DND-41 (cell line): ENCODE data around the gene PITX1.

Experiments
- EZH2 ChIP-seq: IDR thresholded peaks from 3 replicates; pipeline ENCODE4 v1.6.1; 2012; ENCODE audit warnings: borderline replicate concordance, low read depth, mild to moderate bottlenecking, moderate library complexity, low read length, inconsistent platforms; ENCODE audit not compliant: severe bottlenecking
- TF ChIP-seq, protein P1 (sequence below): IDR thresholded peaks from 2 replicates; pipeline ENCODE4 v1.5.1; 2012; ENCODE audit warnings: borderline replicate concordance, low read length, moderate library complexity, mild to moderate bottlenecking; ENCODE audit not compliant: poor library complexity, severe bottlenecking; ENCODE audit errors: extremely low read depth

DNA sequence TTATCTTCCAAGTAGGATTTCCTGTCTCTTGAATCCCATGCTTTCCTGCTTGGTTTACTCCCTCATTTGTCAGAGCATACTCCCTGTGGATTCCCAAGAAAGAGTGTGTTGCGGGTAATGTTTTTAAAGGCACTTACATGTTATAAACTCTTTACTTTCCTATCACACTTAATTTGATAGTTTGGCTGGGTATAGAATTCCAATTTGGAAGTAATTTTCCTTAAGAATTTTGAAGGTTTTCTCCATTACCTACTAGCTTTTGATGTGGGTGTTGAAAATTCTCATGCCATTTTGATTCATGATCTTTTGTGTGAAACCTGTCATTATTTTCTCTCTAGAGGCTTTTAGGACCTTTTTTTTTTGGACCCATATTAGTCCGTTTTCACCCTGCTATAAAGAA is 47.2 kb upstream of the PITX1 start:
- TF ChIP-seq, protein P1, sequence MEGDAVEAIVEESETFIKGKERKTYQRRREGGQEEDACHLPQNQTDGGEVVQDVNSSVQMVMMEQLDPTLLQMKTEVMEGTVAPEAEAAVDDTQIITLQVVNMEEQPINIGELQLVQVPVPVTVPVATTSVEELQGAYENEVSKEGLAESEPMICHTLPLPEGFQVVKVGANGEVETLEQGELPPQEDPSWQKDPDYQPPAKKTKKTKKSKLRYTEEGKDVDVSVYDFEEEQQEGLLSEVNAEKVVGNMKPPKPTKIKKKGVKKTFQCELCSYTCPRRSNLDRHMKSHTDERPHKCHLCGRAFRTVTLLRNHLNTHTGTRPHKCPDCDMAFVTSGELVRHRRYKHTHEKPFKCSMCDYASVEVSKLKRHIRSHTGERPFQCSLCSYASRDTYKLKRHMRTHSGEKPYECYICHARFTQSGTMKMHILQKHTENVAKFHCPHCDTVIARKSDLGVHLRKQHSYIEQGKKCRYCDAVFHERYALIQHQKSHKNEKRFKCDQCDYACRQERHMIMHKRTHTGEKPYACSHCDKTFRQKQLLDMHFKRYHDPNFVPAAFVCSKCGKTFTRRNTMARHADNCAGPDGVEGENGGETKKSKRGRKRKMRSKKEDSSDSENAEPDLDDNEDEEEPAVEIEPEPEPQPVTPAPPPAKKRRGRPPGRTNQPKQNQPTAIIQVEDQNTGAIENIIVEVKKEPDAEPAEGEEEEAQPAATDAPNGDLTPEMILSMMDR, result no peak
- TF ChIP-seq EZH2, result no peak
